Activated effector memory CD4-positive, alpha-beta T cell treated with anti-CD3 and anti-CD28 coated beads, Interleukin-2, amount 50 U/mL, for 16 hours (primary cell): ENCODE data around the gene FBN3.
"Not testable (repeated sequence)": the region's sequence is repeated elsewhere in the genome, so short reads cannot be mapped to it uniquely, and the experiment has no call there.

Source experiments
- DNase-seq: peaks from one replicate; pipeline ENCODE4 v3.0.0-alpha.2; 2020

The FBN3 gene

DNA sequence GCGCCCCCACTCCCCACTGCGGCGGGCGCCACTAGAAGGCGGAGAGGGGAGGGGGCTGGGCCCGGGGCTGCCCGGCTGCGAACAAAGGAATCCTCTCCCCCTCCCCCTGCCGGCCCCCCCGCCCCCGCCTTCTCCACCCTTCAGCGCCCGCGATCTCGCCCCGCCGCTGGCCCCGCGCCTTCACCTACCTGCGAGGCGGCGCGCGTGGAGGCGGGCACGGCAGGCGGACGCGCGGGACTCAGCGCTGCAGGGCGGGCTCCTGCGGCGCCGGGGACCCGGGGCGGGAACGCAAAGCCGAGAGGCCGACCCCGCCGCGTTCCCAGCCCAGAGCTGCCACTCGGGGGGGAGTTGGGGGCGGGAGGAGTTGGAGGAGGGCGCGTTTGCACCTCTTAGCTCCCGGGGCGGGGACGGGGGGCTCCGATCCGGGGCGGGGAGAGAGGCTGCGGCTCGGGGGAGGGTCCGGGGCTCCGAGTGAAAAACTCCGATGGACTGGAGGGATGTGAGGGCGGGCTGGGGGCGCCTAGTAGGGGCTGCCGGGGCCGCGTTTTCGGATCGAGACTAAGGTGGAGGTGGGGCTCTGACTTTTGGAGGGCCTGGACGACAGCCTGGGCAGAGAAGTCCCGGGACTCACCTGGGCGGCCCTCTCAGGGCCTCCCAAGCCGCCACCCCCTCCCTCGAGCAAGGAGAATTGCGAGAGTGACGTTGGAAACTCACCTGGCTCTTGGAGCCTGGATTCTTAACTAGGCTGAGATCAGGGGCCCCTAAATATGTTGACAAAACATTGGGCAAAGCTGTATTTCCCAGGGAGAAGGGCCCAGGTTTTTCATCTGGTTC lies at the start of gene FBN3:
TSS of gene FBN3 (minus strand) at position 332 of the 834 bp plus-strand sequence. CDS start 2,112 bp downstream, outside the sequence.
- DNase-seq: no peak

DNA sequence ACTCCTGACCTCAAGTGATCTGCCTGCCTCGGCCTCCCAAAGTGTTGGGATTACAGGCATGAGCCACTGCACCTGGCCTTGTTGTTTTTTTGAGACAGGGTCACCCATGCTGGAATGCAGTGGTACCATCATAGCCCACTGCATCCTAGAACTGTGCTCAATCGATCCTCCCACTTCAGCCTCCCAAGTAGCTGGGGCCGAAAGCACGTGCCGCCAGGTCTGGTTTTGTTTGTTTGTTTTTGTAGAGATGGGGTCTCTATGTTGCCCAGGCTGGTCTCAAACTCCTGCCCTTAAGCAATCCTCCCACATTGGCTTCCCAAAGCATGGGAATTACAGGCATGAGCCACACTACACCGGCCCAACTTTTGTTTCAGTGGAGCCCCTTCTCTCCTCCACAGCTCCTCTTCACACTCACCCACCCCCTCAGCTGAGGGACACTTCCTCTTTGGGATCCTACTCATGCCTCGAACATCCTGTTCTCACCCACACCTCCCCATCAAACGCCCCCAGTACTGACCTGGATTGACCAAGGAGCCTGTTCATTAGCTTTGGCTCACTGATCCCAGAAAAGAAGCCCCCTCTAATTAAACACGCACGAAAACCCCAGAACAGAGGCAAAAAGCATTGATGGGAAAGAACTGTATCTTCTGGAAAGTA lies 47.0 kb upstream of the FBN3 start:
- no peak for DNase-seq

DNA sequence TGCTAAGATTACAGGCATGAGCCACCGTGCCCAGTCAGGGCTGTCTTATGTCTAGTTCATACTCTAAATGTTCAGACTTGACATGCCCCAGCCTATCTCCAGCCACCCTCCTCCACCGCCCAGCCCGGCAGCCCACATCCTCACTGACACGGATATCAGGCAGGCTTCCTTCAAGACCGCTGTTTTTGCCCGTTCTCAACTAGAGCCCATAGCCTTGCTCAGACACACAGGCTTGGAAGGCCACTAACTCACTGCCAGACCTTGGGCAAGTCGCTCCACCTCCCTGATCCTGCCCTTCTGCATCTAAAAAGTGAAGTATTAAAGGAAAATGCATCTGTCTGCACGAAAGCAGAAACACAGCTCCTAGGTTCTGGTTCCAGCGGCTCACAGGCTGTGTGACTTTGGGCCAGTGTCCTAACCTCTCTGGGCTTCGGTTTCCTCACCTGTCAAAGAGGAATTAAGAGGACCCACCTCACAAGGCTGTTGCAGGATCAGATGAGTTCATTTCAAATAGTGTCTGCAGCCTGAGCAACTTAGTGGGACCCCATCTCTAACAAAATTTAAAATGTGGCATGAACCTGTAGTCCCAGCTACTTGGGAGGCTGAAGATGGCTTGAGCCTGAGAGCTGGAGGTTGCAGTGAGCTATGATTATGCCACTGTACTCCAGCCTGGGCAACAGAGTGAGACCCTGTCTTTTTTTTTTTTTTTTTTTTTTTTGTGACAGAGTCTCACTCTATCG lies 45.3 kb upstream of the FBN3 start:
- DNase-seq: peak; percentile 77

DNA sequence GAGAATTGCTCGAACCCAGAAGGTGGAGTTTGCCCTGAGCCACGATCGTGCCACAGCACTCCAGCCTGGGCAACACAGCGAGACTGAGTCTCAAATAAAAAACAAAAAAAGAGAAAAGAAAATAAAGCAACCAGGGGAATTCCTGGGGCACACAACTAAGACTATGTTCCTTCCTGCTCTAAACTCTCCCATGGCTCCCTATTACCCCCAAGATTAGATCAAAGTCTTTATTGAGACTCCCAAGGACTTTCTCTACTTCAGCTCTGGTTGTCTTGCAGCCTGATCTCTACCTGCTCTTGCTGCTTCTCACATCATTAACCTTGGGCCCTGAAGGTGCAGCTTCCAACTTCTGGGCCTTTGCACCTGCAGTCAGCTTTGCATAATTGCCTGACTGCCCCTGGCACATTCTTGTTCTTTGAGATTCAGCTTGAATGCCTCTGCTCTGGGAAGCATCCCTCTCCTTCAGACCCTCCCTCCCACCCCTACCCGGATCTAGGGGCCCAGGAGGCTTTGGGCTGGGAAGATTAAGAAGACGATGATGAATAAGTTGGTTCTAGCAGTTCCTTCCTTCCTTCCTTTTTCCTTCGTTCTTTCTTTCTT lies 42.9 kb upstream of the FBN3 start:
- DNase-seq: no peak

DNA sequence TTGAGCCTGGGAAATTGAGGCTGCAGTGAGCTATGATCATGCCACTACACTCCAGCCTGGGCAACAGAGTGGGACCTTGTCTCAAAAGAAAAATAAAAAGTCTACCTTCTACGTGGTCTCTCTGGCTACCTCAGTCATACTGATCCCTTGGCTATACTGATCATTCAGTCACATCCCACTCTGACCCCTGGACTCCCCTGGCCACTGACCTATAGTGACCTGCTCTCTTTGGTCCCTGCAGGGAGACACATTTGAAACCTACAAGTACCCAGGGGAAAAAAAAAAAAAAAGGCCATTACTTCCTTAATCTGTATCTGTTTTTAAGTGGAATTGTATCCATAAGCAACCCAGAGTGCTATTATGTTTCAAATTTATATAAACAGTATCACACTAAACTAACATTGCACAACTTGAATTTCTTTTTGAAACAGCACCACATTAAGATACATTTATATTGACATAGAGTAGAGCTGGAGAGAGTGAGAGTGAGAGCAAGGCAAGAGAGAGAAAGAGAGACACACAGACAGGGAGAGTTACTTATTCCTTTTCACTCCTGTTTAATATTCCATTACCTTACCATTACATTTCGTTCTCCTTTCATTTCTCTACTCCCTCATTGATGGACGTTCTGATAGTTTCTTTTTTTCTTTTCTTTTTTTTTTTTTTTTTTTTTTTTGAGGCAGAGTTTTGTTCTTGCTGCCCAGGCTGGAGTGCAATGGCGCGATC lies 36.1 kb upstream of the FBN3 start:
- DNase-seq: no peak

DNA sequence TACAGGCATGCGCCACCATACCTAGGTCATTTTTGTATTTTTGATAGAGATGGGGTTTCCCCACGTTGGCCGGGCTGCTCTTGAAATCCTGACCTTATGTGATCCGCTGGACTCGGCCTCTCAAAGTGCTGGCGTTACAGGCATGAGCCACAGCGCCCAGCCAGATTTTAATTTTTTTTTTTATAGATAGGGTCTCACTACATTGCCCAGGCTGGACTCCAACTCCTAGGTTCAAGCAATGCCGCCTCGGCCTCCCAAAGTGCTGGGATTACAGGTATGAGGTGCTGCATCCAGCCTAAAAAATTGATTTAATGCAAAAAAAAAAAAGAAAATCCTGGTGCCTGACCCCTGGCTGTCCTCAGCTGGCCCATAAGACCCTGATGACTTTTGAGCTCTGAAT lies 34.9 kb upstream of the FBN3 start:
- no peak for DNase-seq

DNA sequence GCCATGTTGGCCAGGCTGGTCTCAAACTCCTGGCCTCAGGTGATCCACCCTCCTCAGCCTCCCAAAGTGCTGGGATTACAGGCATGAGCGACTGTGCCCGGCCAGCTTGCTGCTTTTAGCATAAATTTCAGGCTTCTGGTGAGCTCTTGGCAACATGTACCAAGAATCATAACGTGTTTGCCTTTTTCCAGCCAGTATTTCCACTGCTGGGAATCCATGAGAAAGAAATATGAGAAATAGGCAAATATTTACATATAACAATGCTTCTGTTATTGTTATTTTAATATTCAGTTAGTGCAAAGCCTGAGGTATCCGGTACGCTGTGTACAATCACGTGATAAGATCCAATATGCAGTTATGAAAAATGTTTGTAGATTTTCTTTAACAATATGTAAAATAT lies 30.6 kb upstream of the FBN3 start:
- DNase-seq: no peak

DNA sequence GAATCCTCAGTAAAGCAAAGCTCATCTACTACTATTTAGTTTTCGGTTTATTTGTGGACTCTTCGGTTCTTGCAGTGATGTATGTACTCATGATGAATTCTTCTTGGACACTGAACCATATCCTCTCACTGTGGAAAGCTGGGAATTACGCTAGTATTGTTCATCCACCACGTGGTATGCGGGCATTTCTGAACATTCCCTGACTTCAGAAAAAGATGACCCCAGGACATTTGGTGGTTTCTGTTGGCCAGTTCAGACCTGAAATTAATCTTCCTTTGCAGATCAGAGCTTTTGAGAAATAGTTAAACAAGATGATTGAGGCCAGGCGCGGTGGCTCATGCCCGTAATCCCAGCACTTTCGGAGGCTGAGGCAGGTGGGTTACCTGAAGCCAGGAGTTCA lies 25.3 kb upstream of the FBN3 start:
- DNase-seq: no peak

DNA sequence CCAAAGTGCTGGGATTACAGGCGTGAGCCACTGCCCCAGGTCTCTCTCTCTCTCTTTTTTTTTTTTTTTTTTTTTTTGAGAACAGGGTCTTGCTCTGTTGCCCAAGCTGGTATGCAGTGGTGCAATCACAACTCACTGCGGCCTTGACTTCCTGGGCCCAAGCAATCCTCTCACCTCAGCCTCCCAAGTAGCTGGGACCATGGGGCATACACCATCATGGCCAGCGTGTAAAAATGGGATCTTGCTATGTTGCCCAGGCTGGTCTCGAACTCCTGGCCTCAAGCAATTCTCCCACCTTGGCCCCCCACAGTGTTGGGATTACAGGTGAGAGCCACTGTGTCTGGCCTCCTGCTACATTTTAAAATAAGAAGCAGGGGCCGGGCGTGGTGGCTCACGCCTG lies 19.1 kb upstream of the FBN3 start:
- DNase-seq: no peak

DNA sequence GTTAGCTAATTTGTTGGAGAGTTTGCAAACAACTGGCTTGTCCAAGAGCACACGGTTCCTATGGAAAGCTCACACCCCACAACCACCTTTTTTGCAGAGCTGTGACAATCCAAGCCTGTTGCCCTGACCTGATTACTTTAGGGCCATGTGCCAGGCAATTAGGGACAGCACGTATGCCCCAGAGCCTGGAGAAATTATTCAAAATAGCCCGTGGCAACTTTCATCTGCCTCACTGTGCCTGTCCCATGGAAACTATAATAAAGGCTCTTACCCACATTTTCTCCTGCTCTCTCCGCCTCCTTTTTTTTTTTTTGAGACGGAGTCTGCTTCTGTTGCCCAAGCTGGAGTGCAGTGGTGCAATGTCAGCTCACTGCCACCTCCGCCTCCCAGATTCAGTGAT lies 18.6 kb upstream of the FBN3 start:
- DNase-seq: no peak

DNA sequence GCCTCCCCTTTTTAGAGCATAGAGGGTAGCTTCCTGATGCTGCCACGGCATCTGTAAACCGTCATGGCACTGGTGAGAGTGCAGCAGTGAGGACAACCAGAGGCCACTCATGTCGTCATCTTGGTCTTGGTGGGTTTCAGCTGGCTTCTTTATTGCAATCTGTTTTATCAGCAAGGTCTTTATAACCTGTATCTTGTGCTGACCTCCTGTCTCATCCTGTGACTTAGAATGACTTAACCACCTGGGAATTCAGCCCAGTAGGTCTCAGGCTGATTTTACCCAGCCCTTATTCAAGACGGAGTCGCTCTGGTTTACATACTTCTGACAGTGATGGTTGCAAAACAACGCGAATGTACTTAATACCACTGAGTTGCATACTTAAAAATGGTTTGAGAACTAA lies 14.4 kb upstream of the FBN3 start:
- no peak for DNase-seq

DNA sequence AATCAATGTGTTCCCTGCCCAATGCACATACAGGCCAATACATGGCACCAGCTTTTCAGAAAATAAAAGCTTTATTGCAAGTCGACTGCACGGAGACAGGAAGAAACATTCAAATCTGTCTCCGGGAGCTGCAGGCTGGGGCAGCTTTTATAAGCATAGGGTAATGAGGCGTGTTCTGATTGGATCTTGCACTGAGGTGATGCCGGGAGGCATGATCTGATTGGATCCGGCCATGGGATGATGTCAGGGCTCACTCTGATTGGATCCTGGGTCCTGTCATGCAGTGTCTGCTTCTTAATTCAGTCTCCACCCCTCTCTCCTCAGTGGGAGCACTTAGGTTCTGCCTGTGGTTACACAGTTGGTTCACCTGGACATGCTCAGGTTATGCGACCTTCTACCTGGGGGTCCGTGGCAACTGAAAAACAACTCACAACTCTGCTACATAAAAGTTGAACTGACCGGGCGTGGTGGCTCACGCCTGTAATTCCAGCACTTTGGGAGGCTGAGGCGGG lies 11.8 kb upstream of the FBN3 start:
- DNase-seq: no peak

DNA sequence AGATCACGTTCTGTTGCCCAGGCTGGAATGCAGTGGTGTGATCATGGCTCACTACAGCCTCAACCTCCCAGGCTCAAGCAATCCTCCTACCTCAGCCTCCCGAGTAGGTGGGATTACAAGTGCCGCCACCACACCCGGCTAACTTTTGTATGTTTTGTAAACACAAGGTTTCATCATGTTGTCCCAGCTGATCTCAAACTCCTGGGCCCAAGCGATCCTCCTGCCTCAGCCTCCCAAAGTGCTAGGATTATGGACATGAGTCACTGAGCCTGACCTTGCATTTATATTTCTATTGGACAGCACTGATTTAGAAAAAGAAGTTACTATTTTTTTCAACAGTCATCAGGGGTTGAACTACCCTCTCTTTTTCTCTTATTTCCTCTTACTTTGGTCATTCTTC lies 9.9 kb upstream of the FBN3 start:
- not testable (repeated sequence) for DNase-seq

DNA sequence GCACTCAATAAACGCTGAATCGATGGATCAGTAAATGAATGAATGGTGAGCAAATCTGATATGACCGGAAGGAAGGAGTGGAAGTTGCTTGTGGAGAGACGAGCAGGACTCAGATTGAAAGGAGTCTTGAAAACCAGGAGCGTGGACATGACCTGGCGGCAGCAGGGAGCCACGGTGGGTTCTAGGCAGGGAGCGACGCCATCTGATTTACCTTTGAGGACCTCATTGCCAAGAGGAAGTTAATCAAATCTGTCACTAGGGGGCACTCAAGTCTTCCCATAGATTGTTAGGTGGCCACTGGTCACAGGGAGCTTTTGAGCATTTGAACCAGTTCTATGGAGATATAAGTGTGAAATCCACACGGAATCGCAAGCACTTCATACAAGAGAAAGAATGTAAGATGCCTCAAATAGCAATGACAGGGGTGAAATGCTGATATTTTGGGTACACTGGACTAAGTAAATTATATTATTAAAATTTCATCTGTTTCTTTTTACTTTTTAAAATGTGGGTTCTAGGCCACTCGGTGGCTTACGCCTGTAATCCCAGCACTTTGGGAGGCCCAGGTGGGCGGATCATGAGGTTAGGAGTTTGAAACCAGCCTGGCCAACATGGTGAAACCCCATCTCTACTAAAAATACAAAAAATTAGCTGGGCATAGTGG lies 9.2 kb upstream of the FBN3 start:
- peak; percentile 67 for DNase-seq

DNA sequence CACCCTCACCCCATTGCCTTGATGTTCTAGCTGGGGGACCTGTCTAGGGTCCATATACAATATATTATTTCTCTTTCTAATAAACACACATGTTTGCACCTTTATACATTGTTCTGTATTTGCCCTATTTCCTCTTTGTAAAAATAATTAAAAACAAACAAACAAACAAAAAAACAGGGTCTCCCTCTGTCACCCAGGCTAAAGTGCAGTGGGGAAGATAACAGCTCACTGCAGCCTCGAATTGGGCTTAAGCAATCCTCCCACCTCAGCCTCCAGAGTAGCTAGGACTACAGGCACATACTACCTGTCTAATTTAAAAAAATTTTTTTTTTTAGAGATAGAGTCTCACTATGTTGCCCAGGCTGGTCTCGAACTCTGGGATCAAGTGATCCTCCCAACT lies 5.9 kb upstream of the FBN3 start:
- no peak for DNase-seq

DNA sequence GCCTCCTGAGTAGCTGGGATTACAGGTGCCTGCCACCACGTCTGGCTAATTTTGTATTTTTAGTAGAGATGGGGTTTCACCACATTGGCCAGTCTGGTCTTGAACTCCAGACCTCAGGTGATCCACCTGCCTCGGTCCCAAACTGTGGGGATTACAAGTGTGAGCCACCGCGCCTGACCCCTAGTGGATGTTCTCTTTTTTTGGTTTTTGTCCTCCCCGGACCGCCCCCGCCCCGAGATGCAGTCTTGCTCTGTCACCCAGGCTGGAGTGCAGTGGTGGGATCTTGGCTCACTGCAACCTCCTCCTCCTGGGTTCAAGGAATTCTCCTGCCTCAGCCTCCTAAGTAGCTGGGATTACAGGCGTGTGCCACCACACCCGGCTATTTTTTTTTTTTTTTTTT lies 4.6 kb upstream of the FBN3 start:
- peak; percentile 66 for DNase-seq

DNA sequence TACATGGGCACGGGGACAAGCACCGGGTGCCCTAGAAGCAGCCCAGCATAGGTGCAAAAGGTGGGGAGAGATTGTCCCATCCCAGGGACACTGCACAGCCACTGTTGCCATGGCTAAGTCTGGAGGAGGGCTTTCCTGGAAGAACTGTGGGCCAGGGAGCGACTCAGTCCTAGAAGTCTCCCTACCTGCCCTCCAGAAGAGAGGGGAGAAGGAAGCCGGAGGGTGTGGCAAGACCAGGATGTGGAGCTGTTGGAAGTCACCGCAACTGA lies 2.3 kb upstream of the FBN3 start:
- no peak for DNase-seq

DNA sequence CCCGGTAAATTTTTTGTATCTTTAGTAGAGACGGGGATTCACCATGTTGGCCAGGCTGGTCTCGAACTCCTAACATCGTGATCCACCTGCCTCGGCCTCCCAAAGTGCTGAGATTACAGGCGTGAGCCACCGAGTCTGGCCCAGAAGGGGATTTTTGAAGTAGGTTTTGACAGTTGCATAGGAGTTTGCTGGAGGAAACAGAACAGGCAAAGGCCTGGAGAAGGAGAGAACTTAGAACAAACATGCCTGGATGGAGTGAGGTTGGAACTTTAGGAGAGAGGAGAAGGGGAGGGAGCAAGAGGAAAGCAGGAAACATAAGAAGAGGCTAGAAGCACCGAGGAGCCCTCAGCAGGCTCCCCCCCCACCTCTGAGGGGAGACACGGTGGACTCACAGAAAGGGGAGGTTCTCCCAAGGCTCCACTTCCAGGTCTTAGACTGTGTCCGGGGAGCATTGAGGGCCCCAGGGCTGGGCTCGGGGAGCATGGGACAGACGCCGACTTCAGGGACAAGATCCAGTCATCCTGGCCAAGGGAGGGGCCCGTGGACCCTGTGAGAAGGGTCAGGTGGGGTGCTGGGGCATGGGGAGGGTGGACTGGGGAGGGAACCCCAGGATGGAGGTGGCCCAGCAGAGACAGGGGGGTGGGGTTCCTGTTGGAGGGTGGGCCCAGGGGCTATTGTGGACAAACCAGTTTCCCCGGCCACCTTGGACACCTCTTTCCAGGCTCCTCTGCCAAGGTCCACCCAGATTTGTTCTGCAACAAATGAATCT lies 1.8 kb upstream of the FBN3 start:
- no peak for DNase-seq

DNA sequence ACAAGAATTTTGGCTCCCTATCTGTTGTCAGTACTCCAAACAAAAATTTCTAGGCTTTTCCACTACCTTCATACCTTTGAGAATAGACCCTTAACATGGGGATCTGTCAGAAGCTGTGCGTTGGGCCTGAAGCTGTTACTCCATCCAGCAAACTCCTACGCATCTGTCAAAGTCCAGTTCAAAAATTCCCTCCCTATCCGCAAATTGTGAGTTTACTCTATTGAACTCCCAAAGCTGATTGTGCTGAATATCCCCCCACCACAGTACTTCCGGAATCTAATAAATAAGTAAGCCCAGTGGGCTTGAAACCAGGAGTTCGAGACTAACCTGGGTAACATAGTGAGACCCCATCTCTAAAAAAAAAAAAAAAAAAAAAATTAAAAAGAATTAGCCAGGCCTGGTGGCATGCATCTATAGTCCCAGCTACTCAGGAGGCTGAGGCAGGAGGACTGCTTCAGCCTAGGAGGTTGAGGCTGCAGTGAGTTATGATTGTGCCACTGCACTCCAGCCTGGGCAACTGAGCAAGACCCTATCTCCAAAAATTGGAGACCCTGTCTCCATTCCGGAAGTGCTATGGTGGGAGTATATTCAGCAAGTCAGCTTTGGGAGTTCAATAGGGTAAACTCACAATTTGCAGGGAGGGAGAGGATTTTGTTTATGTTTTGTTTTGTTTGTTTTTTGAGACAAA lies 930 bp upstream of the FBN3 start:
- no peak for DNase-seq

DNA sequence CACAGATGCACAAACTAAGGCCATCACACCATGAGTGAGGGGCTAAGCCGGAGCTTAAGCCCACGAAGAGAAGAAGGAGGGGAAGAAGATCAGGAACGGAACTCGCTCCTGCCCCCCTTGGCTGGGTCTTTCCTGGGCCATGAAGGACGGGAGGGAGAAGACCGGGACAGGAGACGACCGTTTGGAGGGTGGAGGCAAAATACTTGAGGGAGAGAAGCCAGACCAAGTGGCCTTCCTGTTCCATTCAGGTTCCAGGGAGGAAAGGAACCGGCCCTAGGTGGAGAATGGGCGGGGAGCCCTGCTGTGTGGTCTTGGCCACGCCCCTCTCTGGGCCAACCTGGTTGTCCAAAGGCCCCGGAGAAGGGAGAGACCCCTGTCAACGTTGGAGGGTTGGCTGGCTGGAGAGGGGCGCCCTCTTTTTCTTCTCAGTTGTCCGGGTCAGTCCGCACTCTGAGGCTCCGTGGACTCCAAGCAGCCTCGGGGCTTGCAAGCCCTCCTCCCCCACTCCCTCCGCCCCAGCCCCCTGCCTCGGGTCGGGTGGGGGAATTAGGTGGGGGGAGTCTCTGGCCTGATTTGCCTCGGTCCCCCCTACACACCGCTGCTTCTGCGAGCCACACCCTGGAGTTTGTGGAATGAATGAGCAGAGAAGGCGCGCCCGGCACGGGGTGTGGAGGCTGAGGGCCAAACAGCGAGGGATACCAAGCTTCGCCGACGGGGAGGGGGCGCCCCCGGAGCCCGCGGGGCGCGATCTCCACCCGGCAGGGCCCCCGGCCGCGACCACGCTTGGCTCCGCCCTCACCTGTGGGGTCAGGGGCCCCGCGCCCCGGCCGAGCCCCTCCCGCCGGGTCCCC lies 757 bp downstream of the FBN3 start:
- DNase-seq: no peak
